Omental fat pad (tissue), 4 donors: ENCODE measurements around the gene ANO2. TPM values are rescaled to one million over a fixed set of nuclear protein-coding genes. Genes with fewer than 3 reads are reported as not detected.

ENCODE experiments used
- ATAC-seq: fragments of 150-250 bp; one replicate; pipeline ENCODE4 v1.9.1; 2016; ENCODE audit warnings: mild to moderate bottlenecking, moderate library complexity; ENCODE audit not compliant: low FRiP score
- DNase-seq: peaks from one replicate; pipeline ENCODE4 v3.0.0-alpha.2; 2019; ENCODE audit warnings: low spot score
- total RNA-seq, 4 donors: library from RNA; depleted of rRNA; stranded (reverse); fragments of >200 nt; gene quantifications; one replicate each; pipeline ENCODE4 v1.1.0, GENCODE V29; 2016
- TF ChIP-seq, protein P1 (sequence below), 3 donors: fragments of 450-650 bp; IDR thresholded peaks; one replicate each; pipeline ENCODE4 v1.5.1; 2016 to 2017; ENCODE audit warnings: antibody characterized with exemption in 3 of 3, mild to moderate bottlenecking in 3 of 3, moderate library complexity in 2 of 3

The ANO2 gene
- total RNA-seq, 4 donors from 2014 or later, result 7.0 to 95.0 (median 20.8) TPM

DNA sequence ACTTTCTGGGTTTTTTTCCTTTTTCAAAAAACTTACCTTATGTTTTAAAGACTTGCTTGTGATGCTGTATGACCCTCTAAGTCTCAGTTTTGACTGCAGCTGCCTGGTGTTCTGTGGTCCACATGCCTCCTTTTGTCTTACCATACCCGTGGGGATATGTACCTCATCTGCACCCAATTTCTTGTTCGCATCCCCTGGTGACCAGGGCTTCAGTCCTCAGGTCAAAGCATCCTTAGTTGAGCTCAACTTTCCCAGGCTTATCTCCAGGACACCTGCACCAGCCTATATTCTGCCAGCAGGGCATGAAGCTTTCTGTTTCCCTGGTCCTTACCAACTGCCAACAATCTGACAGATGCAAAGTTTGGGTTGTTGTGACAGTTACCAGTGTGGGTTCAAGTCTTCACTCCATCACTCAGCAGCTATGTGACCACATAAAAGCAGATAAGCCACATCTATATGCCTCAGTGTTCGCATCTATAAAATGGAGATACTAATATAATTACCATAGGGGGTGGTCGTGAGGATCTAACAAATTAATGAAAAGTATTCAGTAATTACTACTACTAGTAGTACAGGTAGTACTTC is 419.2 kb downstream of the ANO2 start:
- no peak for ATAC-seq
- TF ChIP-seq, protein P1, sequence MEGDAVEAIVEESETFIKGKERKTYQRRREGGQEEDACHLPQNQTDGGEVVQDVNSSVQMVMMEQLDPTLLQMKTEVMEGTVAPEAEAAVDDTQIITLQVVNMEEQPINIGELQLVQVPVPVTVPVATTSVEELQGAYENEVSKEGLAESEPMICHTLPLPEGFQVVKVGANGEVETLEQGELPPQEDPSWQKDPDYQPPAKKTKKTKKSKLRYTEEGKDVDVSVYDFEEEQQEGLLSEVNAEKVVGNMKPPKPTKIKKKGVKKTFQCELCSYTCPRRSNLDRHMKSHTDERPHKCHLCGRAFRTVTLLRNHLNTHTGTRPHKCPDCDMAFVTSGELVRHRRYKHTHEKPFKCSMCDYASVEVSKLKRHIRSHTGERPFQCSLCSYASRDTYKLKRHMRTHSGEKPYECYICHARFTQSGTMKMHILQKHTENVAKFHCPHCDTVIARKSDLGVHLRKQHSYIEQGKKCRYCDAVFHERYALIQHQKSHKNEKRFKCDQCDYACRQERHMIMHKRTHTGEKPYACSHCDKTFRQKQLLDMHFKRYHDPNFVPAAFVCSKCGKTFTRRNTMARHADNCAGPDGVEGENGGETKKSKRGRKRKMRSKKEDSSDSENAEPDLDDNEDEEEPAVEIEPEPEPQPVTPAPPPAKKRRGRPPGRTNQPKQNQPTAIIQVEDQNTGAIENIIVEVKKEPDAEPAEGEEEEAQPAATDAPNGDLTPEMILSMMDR (IDR thresholded peaks at IDR 0.05), result no peak

DNA sequence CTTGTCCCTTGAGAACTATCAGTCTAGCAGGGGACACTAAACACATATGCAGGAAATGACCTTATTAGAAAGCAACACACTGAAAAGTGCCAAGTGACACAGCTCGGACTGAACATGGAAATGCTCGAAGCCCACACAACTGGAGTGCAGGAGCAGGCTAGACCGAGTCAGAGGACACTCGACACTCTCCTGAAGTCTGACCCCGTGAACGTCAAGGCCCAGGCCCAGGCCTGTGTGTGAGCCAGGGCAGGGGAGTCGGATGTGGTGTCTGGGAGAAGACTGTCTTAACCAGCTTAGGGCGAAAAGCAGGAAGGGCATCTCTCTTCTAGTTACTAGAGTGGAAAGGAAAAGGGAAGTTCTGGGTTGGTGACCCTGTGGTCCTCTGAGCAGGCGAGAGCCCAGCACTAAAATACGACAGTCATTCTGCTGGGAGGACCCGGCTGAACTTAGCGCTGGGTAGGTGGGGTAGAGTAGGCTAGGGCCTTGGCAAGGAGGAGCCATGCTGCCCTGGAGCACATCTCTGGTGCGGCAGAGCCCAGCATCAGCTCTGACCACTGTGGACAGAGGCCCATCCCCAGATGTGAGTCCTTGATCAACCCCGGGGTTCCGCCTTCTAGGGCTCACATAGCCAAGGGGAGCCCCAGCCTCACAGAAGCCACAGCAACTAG is 420.2 kb downstream of the ANO2 start:
- no peak for DNase-seq
- TF ChIP-seq, protein P1 (IDR thresholded peaks at IDR 0.05), result no peak
- ATAC-seq, result no peak

More for the DNA sequence above, 419.2 kb downstream of the ANO2 start:
- DNase-seq, result no peak

DNA sequence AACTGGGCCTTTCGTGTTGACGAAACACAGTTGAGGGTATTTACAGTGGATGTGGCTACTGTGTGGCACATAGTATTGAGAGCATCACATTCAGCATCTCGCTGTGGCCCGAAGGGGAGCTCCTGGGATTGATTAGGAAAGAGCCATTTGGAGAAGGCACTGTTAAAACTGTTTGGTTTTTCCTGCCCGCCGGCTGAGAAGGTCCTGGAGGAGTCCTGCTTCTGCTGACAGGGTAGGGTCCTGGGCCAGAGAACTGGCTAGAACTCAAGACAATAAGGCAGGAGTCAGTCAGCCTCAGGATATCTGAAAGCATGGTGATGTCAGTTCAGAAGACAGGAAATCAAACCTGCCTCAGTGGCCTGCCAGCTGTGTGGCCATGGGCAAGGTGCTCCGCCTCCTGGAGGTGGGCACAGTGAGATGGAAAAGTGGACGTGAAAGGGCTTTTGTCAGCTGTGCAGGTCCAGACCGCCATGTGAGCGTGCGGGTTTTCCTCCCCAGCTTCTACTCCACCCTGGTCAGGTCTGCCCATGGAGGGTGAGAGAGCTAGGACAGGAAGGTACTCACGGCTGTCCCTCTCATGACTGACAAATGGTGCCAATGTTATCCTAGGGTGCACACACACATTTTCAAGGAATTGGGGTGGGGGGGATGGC is 420.8 kb downstream of the ANO2 start:
- DNase-seq, result no peak
- ATAC-seq, result no peak
- TF ChIP-seq, protein P1 (IDR thresholded peaks at IDR 0.05), result no peak

DNA sequence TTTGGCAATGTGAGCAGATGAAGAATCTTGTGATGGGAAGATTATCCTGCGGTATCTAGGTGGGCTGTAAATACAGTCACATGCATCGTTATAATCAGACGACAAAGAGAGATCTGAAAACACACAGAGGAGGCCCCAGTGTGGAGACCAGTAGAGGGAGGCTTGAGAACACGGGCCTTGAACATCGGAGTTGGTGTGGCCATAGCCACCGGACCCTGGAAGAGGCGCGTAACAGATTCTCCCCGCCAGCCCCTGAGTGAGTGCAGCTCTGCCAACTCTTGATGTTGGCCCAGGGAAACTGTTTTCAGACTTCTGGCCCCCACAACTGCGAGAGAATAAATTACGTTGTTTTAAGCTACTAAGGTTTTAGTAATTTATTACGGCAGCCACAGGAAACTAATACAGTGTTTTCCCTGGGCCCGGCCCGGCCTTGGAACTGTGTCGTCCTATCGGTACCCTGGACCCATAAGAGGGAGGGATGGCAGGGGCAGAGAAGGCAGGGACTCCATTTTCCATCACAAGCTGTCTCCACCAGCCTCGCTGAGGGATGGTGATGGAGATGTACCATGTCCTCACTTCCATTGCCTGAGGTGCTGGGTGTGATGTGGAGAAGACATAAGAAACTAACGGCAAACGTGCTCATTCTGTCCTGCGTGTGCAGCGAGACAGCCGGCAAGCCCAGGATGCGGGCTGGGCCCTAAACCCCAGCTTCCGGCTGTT is 421.5 kb downstream of the ANO2 start:
- ATAC-seq (no peak), DNase-seq (no peak)
- TF ChIP-seq, protein P1 (IDR thresholded peaks at IDR 0.05), result no peak

DNA sequence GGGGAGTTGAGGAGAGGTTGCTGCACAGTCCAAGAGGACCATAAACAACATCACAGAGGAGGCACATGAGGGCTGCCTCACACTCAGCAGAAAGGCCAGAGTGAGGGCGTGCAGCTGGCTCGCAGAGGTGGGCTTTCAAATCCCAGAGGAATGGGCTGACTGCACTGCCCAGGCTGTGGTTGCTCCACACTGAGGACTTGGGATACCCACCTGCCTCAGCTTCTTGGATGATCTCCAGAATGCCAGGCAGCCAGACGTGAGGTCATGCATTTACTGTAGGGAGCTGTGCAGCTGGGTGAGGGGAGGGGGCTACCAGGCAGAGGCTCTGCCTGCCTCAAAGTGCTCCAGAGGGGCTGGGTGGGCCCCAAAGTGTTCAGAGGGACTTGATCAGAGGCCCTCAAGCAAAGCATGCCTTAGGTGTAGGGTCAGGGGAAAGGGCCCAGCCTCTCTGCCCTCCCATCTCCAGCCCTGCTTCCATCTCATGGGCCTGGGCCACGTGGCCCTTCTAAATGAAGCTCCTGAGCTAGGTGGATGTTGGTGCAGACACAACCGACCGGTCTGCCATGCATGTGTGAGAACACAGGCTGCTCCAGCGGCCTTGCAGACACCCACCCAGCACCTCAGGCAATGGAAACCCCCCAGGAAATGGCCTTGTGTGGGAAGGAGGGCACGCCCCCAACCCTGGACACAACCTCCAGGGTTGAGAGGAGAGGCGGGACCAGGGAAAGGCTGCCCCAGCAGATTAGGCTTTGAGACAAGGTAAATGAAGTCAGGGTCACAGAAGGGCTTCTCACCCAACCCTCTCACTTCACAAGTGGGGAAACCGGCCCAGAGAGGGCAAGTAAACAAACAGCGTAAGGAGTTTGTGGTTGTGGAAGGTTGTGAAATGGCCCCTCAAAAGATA is 422.4 kb downstream of the ANO2 start:
- DNase-seq (no peak), ATAC-seq (no peak)

More for the DNA sequence above, 422.4 kb downstream of the ANO2 start:
- TF ChIP-seq, protein P1 (IDR thresholded peaks at IDR 0.05), result no peak
